Measurements from ENCODE around the gene SRSF7. TPM values are rescaled to one million over a fixed set of nuclear protein-coding genes. Genes with fewer than 3 reads are reported as not detected.
"Not testable (repeated sequence)": the region's sequence is repeated elsewhere in the genome, so short reads cannot be mapped to it uniquely, and the experiment has no call there.

SRSF7 gene
- total RNA-seq, 4 donors from 2014 or later = 94.4 to 163 (median 128) TPM

- Histone ChIP-seq H3K27me3 (no peaks in the 10 kb centered on the region), H3K36me3 (no peaks in the 10 kb centered on the region), H3K27ac (no peak overlapping the region), H3K9me3 (no peaks in the 10 kb centered on the region), H3K4me1 (no peaks in the 10 kb centered on the region), H3K4me3 (no peak overlapping the region)
- TF ChIP-seq POLR2A (IDR thresholded peaks at IDR 0.05) (no peak), CTCF (IDR thresholded peaks at IDR 0.05) (no peak)
- DNase-seq = no peak
- intact Hi-C loops (cut with DNase I; ENCODE audit: low total_unique reads) = no loop called here
These were observed 11.6 kb downstream of the SRSF7 start for GRCh38 chr2:38739524-38739923.

DNA sequence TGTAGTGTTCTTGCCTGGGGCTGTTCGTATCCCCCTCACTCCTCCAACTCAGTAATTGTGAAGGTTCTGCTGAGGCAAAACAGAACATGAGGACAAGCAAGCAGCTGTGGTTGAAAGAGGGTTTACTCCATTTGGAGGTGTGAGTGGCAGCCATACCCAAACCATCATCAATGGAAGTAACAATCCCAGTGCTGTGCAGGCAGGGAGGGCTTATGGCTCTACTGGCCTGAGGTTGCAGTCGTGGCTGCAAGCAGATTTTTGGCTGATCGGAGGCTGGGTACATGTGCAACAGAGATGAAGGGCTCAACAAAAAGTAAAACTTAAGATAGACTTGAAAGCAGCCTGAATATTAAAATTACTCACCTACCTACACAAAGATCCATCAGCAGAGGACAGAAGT, 13.2 kb downstream of the SRSF7 start:
- intact Hi-C loops (cut with DNase I; ENCODE audit: low total_unique reads) = no loop called here
- H3K9me3 ChIP-seq = no peaks in the 10 kb centered on the region
- peak overlapping the region; percentile 74 to 80 for H3K27ac ChIP-seq
- peak in 1 of 2 donors; percentile 16 for DNase-seq
- no peak overlapping the region for H3K4me3 ChIP-seq
- no peaks in the 10 kb centered on the region for H3K4me1 ChIP-seq
- H3K36me3 ChIP-seq = no peaks in the 10 kb centered on the region
- no peaks in the 10 kb centered on the region for H3K27me3 ChIP-seq
- TF ChIP-seq POLR2A (IDR thresholded peaks at IDR 0.05) = no peak
- TF ChIP-seq CTCF (IDR thresholded peaks at IDR 0.05) = no peak

- H3K27me3 ChIP-seq; intact Hi-C loops (cut with DNase I; ENCODE audit: low total_unique reads); H3K4me1 ChIP-seq; H3K4me3 ChIP-seq; H3K36me3 ChIP-seq; H3K9me3 ChIP-seq: not testable (repeated sequence)
- DNase-seq = peak; percentile 80 to 83
- peak overlapping the region; percentile 74 to 80 for H3K27ac ChIP-seq
These were observed 14.0 kb downstream of the SRSF7 start for GRCh38 chr2:38737000-38737698.

DNA sequence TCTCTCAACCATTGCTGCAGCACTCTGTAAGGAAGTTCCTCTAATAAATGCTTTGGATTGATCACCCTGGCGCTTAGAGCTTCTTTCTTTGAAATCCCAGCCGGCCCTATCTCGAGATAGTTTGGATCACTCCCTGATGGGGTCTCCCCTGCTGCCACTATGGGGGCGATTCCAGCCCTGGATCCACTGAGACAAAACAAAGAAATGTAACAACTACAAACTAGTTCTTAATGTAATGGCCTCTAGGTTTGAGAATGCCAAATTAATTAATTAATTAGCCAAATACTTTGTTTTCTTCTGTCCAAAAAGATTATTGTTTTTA, 15.2 kb downstream of the SRSF7 start:
- Histone ChIP-seq H3K9me3 (no peaks in the 10 kb centered on the region), H3K4me1 (no peaks in the 10 kb centered on the region), H3K4me3 (no peak overlapping the region), H3K27me3 (no peaks in the 10 kb centered on the region), H3K27ac (peak overlapping the region; percentile 74 to 80), H3K36me3 (no peaks in the 10 kb centered on the region)
- intact Hi-C loops (cut with DNase I; ENCODE audit: low total_unique reads) = no loop called here
- DNase-seq = no peak
- TF ChIP-seq CTCF (IDR thresholded peaks at IDR 0.05) (no peak), POLR2A (IDR thresholded peaks at IDR 0.05) (no peak)

DNA sequence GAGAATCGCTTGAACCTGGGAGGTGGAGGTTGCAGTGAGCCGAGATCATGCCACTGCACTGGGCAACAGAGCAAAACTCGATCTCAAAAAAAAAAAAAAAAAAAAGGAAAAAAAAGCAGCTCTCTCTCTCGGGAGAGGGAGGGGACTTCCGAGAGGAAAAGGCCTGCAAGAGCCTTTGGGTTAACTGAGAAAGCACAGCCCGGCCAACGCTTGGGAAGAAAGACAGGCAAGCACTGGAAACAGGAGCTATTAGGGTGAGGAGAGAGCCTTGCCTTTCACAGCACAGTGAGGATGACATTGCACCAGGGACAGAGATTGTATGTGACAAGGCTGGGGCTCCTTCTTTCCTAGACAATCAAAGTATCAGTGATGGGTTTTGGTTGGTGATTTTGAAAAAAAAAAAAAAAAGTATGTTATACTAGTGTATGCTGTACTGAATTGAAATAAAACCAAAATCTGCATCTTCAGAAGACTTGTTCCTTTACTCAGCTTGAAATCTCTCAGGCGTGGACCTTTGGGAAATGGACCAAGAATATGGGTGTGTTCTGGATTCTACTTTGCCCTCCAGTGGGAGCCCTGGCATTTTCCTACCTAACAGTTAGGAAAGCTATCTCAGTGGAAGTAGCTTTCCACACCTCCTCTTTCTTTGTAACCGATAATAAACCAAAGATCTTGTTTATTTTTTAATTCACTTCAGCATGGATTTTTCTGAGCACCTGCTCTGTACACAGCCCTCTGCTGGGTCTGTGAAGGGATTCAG, 16.7 kb downstream of the SRSF7 start:
- intact Hi-C loops (cut with DNase I; ENCODE audit: low total_unique reads) = no loop called here
- Histone ChIP-seq H3K4me1 (no peaks in the 10 kb centered on the region), H3K27ac (no peak overlapping the region)

More for the DNA sequence above, 16.7 kb downstream of the SRSF7 start:
- no peak overlapping the region for H3K4me3 ChIP-seq
- no peaks in the 10 kb centered on the region for H3K36me3 ChIP-seq
- TF ChIP-seq CTCF (IDR thresholded peaks at IDR 0.05) (no peak), POLR2A (IDR thresholded peaks at IDR 0.05) (no peak)
- H3K27me3 ChIP-seq = no peaks in the 10 kb centered on the region
- no peaks in the 10 kb centered on the region for H3K9me3 ChIP-seq
- peak in 1 of 2 donors; percentile 13 for DNase-seq

Measured in uterus (tissue), 4 donors.